PC-9 (cell line): ENCODE data around the gene TENT4A.

Experiments used
- CTCF ChIP-seq: fragments of 200-600 bp; sonication (generic); conservative IDR thresholded peaks from 2 replicates; pipeline ENCODE4 v1.6.1; 2017; ENCODE audit warnings: mixed run types, antibody characterized with exemption, mild to moderate bottlenecking, moderate library complexity
- EZH2 ChIP-seq: fragments of 200-600 bp; sonication (generic); IDR thresholded peaks from 2 replicates; pipeline ENCODE4 v1.8.0; 2017; ENCODE audit warnings: antibody characterized with exemption, low read depth

- TF ChIP-seq EZH2 (no peak), CTCF (no peak)
Measured at GRCh38 chr5:6759401-6759800, 46.2 kb downstream of the TENT4A start.
